ENCODE measurements around the gene LIMCH1.

LIMCH1 gene

GRCh38 chr4:41507291-41507947 lies 30.5 kb upstream of the LIMCH1 start:
- no peak for TF ChIP-seq CTCF (conservative IDR thresholded peaks at IDR 0.05; ENCODE audit: low read length)
- DNase-seq (ENCODE audit: low read depth): peak; percentile 51
- no peak overlapping the region for H3K4me3 ChIP-seq (ENCODE audit: low read length)

- no peak for DNase-seq (ENCODE audit: low read depth)
These were observed 28.5 kb upstream of the LIMCH1 start for GRCh38 chr4:41509451-41509866.

GRCh38 chr4:41510179-41510578 lies 27.8 kb upstream of the LIMCH1 start:
- no peak for TF ChIP-seq CTCF (conservative IDR thresholded peaks at IDR 0.05; ENCODE audit: low read length)
- DNase-seq (ENCODE audit: low read depth): no peak
- no peak overlapping the region for H3K4me3 ChIP-seq (ENCODE audit: low read length)

More at GRCh38 chr4:41509451-41509866, 28.5 kb upstream of the LIMCH1 start:
- TF ChIP-seq CTCF (conservative IDR thresholded peaks at IDR 0.05; ENCODE audit: low read length): no peak
- no peak overlapping the region for H3K4me3 ChIP-seq (ENCODE audit: low read length)

GRCh38 chr4:41512136-41512535 lies 25.8 kb upstream of the LIMCH1 start:
- DNase-seq (ENCODE audit: low read depth): no peak
- no peak overlapping the region for H3K4me3 ChIP-seq (ENCODE audit: low read length)
- TF ChIP-seq CTCF (conservative IDR thresholded peaks at IDR 0.05; ENCODE audit: low read length): no peak

- DNase-seq (ENCODE audit: low read depth): no peak
- H3K4me3 ChIP-seq (ENCODE audit: low read length): no peak overlapping the region
- no peak for TF ChIP-seq CTCF (conservative IDR thresholded peaks at IDR 0.05; ENCODE audit: low read length)
These were observed 25.4 kb upstream of the LIMCH1 start for GRCh38 chr4:41512596-41512995.

GRCh38 chr4:41514169-41514568 lies 23.8 kb upstream of the LIMCH1 start:
- no peak for TF ChIP-seq CTCF (conservative IDR thresholded peaks at IDR 0.05; ENCODE audit: low read length)
- no peak overlapping the region for H3K4me3 ChIP-seq (ENCODE audit: low read length)
- no peak for DNase-seq (ENCODE audit: low read depth)

- no peak for DNase-seq (ENCODE audit: low read depth)
- no peak overlapping the region for H3K4me3 ChIP-seq (ENCODE audit: low read length)
- TF ChIP-seq CTCF (conservative IDR thresholded peaks at IDR 0.05; ENCODE audit: low read length): no peak
These were observed 23.0 kb upstream of the LIMCH1 start for GRCh38 chr4:41514766-41515481.

Data from AG10803 (cell line).